Neural cell (in vitro differentiated cells): ENCODE results near the gene CNNM3. TPM values are rescaled to one million over a fixed set of nuclear protein-coding genes. Genes with fewer than 3 reads are reported as not detected.

Source experiments
- H2AFZ ChIP-seq: fragments of 200-600, 300-800 bp; sonication (generic), shearing (Covaris generic); 2 replicates; pipeline ENCODE4 v1.6.0; 2014; ENCODE audit warnings: low read depth, mild to moderate bottlenecking, antibody characterized with exemption, low read length, moderate library complexity
- H3F3A ChIP-seq: fragments of 200-600 bp; shearing (Covaris generic); 2 replicates; pipeline ENCODE4 v1.6.1; 2016; ENCODE audit warnings: mild to moderate bottlenecking, moderate library complexity, mixed read lengths, antibody characterized with exemption, low read length; ENCODE audit not compliant: insufficient read depth, poor library complexity, severe bottlenecking
- H3K27ac ChIP-seq: fragments of 200-600, 300-800 bp; sonication (generic), shearing (Covaris generic); 2 replicates; pipeline ENCODE4 v1.5.1; 2014; ENCODE audit warnings: mild to moderate bottlenecking, low read length, moderate library complexity
- H3K27me3 ChIP-seq: fragments of 300-800, 200-600 bp; sonication (generic), shearing (Covaris generic); 2 replicates; pipeline ENCODE4 v1.6.0; 2014; ENCODE audit warnings: mild to moderate bottlenecking, low read depth, low read length, moderate library complexity; ENCODE audit not compliant: insufficient read depth
- H3K36me3 ChIP-seq: fragments of 300-800, 200-600 bp; sonication (generic), shearing (Covaris generic); 2 replicates; pipeline ENCODE4 v1.5.1; 2014; ENCODE audit warnings: mild to moderate bottlenecking, antibody characterized with exemption, low read length, moderate library complexity; ENCODE audit not compliant: insufficient read depth
- H3K4me2 ChIP-seq: fragments of 300-800, 200-600 bp; sonication (generic), shearing (Covaris generic); 2 replicates; pipeline ENCODE4 v1.6.0; 2014; ENCODE audit warnings: mild to moderate bottlenecking, low read length
- H3K4me3 ChIP-seq: fragments of 300-800, 200-600 bp; sonication (generic), shearing (Covaris generic); 2 replicates; pipeline ENCODE4 v1.5.1; 2014; ENCODE audit warnings: mild to moderate bottlenecking, low read length, moderate library complexity
- H3K79me2 ChIP-seq: fragments of 200-600 bp; shearing (Covaris generic); replicated peaks from 2 replicates; pipeline ENCODE4 v1.6.0; 2014; ENCODE audit warnings: mild to moderate bottlenecking, low read length, moderate library complexity; ENCODE audit not compliant: insufficient read depth
- H3K9ac ChIP-seq: fragments of 300-800, 200-600 bp; sonication (generic), shearing (Covaris generic); 2 replicates; pipeline ENCODE4 v1.6.1; 2016; ENCODE audit warnings: mild to moderate bottlenecking, low read length, mixed read lengths
- H3K9me2 ChIP-seq: fragments of 200-600 bp; shearing (Covaris generic); 2 replicates; pipeline ENCODE4 v1.6.1; 2016; ENCODE audit warnings: mild to moderate bottlenecking, low read length, mixed read lengths; ENCODE audit not compliant: insufficient read depth
- H3K9me3 ChIP-seq: fragments of 200-600, 300-800 bp; sonication (generic), shearing (Covaris generic); 2 replicates; pipeline ENCODE4 v1.6.1; 2016; ENCODE audit warnings: mild to moderate bottlenecking, mixed run types, low read length, moderate library complexity, mixed read lengths
- H4K20me1 ChIP-seq: fragments of 200-600 bp; shearing (Covaris generic); 2 replicates; pipeline ENCODE4 v1.6.1; 2016; ENCODE audit warnings: mild to moderate bottlenecking, mixed run types; ENCODE audit not compliant: insufficient read depth
- CTCF ChIP-seq: fragments of 450-650 bp; IDR thresholded peaks from 2 replicates; pipeline ENCODE4 v1.5.1; 2014; ENCODE audit warnings: antibody characterized with exemption, mild to moderate bottlenecking, moderate library complexity; ENCODE audit not compliant: poor library complexity, severe bottlenecking
- EP300 ChIP-seq: fragments of 450-650 bp; conservative IDR thresholded peaks from 2 replicates; pipeline ENCODE4 v1.6.1; 2014; ENCODE audit warnings: antibody characterized with exemption, mild to moderate bottlenecking, moderate library complexity; ENCODE audit not compliant: poor library complexity, severe bottlenecking
- EZH2 ChIP-seq: fragments of 200-600, 300-800 bp; shearing (Covaris generic), sonication (generic); IDR thresholded peaks from 2 replicates; pipeline ENCODE4 v1.6.1; 2014; ENCODE audit warnings: antibody characterized with exemption, low read length, borderline replicate concordance, mild to moderate bottlenecking; ENCODE audit not compliant: insufficient read depth, poor library complexity, severe bottlenecking
- MXI1 ChIP-seq: fragments of 450-650 bp; conservative IDR thresholded peaks from 2 replicates; pipeline ENCODE4 v1.6.1; 2014; ENCODE audit warnings: antibody characterized with exemption, mild to moderate bottlenecking; ENCODE audit not compliant: poor library complexity, severe bottlenecking
- POLR2AphosphoS5 ChIP-seq: IDR thresholded peaks from 2 replicates; pipeline ENCODE4 v1.6.1; 2012
- RAD21 ChIP-seq: fragments of 450-650 bp; conservative IDR thresholded peaks from 2 replicates; pipeline ENCODE4 v1.6.1; 2014; ENCODE audit warnings: antibody characterized with exemption, mild to moderate bottlenecking, moderate library complexity
- SMC3 ChIP-seq: fragments of 450-650 bp; conservative IDR thresholded peaks from 2 replicates; pipeline ENCODE4 v1.6.1; 2014; ENCODE audit warnings: antibody characterized with exemption, mild to moderate bottlenecking, moderate library complexity; ENCODE audit not compliant: poor library complexity
- TAF1 ChIP-seq: IDR thresholded peaks from 2 replicates; pipeline ENCODE4 v1.6.1; 2012; ENCODE audit warnings: low read depth
- polyA plus RNA-seq: library from polyadenylated mRNA; depleted of rRNA; stranded (reverse); fragments of >200 nt; gene quantifications from 2 replicates; pipeline ENCODE4 v1.2.3, GENCODE V29; 2014
- TF ChIP-seq, protein P1 (sequence below): IDR thresholded peaks from 2 replicates; pipeline ENCODE4 v1.6.1; 2012; ENCODE audit warnings: borderline replicate concordance

CNNM3 gene
- polyA plus RNA-seq, 1 donor from 2014 or later: 9.6 TPM

DNA sequence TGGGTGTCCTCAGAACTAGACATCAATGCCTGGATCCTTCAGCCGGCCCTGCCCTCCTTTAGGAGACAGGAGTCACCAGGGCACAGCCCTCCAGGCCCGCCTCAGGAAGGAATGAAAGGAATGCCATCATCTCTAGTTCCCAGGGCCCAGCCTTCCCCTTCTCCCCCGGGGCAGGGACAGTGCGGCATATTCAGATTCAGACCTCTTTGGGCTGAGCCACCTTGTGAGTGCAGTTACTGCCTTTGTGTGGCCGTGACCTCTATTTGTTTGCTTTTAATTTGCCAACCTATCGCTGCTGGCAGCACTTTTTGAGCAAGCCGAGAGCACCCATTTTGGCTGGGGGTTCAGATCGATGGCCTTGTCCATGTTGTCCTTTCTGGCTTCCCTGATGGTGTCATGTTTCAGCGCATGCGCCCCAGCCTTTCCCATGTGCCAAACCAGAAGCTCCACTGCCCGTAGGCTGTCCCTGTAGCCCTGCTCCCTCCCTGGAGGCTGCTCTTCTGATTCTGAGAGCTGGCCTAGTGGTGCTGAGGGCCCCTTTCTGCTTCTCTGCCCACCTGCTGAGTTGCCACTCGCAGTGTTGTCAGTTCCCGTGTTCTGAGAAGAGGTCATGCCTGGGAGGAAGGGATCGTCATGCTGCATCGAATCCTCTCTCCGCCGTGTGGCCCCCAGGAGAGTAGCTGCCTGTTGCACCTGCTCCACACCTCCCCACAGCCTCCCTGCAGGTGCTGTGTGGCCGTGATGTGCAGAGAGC, 16.9 kb downstream of the CNNM3 start:
- H3K36me3 ChIP-seq: peaks cover 3% of the 10 kb centered on the region
- no peak overlapping the region for H3K4me2 ChIP-seq
- no peak overlapping the region for H2AFZ ChIP-seq
- H4K20me1 ChIP-seq: no peaks in the 10 kb centered on the region
- H3K27me3 ChIP-seq: no peaks in the 10 kb centered on the region
- no peak overlapping the region for H3K9ac ChIP-seq
- no peaks in the 10 kb centered on the region for H3K9me3 ChIP-seq
- no peaks in the 10 kb centered on the region for H3K9me2 ChIP-seq
- H3K79me2 ChIP-seq: no peaks in the 10 kb centered on the region
- TF ChIP-seq SMC3: no peak
- no peak for TF ChIP-seq RAD21
- no peak for TF ChIP-seq TAF1
- no peak for TF ChIP-seq CTCF
- no peak for TF ChIP-seq POLR2AphosphoS5
- no peak for TF ChIP-seq EP300
- TF ChIP-seq, protein P1, sequence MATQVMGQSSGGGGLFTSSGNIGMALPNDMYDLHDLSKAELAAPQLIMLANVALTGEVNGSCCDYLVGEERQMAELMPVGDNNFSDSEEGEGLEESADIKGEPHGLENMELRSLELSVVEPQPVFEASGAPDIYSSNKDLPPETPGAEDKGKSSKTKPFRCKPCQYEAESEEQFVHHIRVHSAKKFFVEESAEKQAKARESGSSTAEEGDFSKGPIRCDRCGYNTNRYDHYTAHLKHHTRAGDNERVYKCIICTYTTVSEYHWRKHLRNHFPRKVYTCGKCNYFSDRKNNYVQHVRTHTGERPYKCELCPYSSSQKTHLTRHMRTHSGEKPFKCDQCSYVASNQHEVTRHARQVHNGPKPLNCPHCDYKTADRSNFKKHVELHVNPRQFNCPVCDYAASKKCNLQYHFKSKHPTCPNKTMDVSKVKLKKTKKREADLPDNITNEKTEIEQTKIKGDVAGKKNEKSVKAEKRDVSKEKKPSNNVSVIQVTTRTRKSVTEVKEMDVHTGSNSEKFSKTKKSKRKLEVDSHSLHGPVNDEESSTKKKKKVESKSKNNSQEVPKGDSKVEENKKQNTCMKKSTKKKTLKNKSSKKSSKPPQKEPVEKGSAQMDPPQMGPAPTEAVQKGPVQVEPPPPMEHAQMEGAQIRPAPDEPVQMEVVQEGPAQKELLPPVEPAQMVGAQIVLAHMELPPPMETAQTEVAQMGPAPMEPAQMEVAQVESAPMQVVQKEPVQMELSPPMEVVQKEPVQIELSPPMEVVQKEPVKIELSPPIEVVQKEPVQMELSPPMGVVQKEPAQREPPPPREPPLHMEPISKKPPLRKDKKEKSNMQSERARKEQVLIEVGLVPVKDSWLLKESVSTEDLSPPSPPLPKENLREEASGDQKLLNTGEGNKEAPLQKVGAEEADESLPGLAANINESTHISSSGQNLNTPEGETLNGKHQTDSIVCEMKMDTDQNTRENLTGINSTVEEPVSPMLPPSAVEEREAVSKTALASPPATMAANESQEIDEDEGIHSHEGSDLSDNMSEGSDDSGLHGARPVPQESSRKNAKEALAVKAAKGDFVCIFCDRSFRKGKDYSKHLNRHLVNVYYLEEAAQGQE: no peak
- TF ChIP-seq MXI1: no peak
- TF ChIP-seq EZH2: no peak
- no peak overlapping the region for H3K27ac ChIP-seq
- no peaks in the 10 kb centered on the region for H3F3A ChIP-seq
- H3K4me3 ChIP-seq: no peak overlapping the region

DNA sequence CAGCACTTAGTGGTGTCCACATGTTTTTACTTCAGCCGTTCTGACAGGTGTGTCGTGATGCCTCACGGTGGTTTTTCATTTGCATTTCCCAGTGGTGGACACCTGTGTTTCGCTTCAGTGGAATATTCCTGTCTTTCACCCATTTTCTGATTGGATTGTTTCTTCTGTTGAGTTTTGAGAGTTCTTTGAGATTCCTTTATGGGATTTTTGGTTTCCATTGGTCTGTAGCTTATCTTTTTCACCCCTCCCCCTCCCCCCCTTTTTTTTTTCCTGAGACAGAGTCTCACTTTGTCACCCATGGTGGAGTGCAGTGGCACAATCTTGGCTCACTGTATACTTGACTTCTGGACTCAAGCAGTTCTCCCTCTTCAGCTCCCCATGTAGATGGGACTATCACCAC, 19.8 kb downstream of the CNNM3 start:
- Histone ChIP-seq H4K20me1 (no peaks in the 10 kb centered on the region), H3K79me2 (no peaks in the 10 kb centered on the region), H3K4me2 (no peak overlapping the region), H3K9me2 (no peaks in the 10 kb centered on the region), H3K36me3 (no peaks in the 10 kb centered on the region), H3K4me3 (no peak overlapping the region), H3K27me3 (no peaks in the 10 kb centered on the region), H3F3A (no peaks in the 10 kb centered on the region), H3K9ac (no peak overlapping the region), H2AFZ (no peak overlapping the region), H3K27ac (no peak overlapping the region), H3K9me3 (no peaks in the 10 kb centered on the region)
- TF ChIP-seq, protein P1: no peak
- TF ChIP-seq SMC3 (no peak), EP300 (no peak), RAD21 (no peak), CTCF (no peak), EZH2 (no peak), MXI1 (no peak), POLR2AphosphoS5 (no peak), TAF1 (no peak)
